H1 (cell line): ENCODE results near the gene PTH1R. TPM values are rescaled to one million over a fixed set of nuclear protein-coding genes. Genes with fewer than 3 reads are reported as not detected.

Experiments
- CTCF ChIA-PET: fragments of 300-600 bp; sonication (Branson Sonifier 250); formaldehyde crosslinking; loops from one replicate; lab custom pipeline; 2021; ENCODE audit not compliant: partially characterized antibody; lab: Charles Lee
- POLR2A ChIA-PET: fragments of 300-600 bp; sonication (Branson Sonifier 250); formaldehyde crosslinking; loops from one replicate; lab custom pipeline; 2021; ENCODE audit warnings: inconsistent platforms; ENCODE audit not compliant: partially characterized antibody; lab: Charles Lee
- DNase-seq, 2 experiments: peaks; one replicate each; pipeline versions ENCODE4 v3.0.0 to v3.0.0-alpha.2; 2010 to 2022; ENCODE audit warnings: low spot score in 2 of 2, low read depth in 1 of 2, mixed read lengths in 1 of 2
- FAIRE-seq: peaks from 2 replicates; lab custom pipeline; 2011; peaks lifted over from hg19 to GRCh38; lab: Jason Lieb, UNC
- H2AFZ ChIP-seq: 2 replicates; pipeline ENCODE4 v1.8.1; 2012; ENCODE audit warnings: low read length, inconsistent platforms
- H2AK5ac ChIP-seq: 2 replicates; pipeline ENCODE4 v1.6.1; 2013; ENCODE audit warnings: low read depth, low read length
- H2BK120ac ChIP-seq: replicated peaks from 2 replicates; pipeline ENCODE3; 2013; ENCODE audit warnings: low read depth, low read length, inconsistent platforms
- H2BK12ac ChIP-seq: 2 replicates; pipeline ENCODE4 v1.6.1; 2013; ENCODE audit warnings: low read depth, low read length
- H2BK15ac ChIP-seq: 2 replicates; pipeline ENCODE4 v1.6.1; 2013; ENCODE audit warnings: low read length
- H2BK20ac ChIP-seq: 2 replicates; pipeline ENCODE4 v1.6.1; 2013; ENCODE audit warnings: low read length
- H2BK5ac ChIP-seq: 2 replicates; pipeline ENCODE4 v1.6.1; 2013; ENCODE audit warnings: low read depth, low read length
- H3K14ac ChIP-seq: 2 replicates; pipeline ENCODE4 v1.6.1; 2013; ENCODE audit warnings: inconsistent platforms; ENCODE audit not compliant: insufficient read length
- H3K18ac ChIP-seq: 2 replicates; pipeline ENCODE4 v1.6.1; 2013; ENCODE audit warnings: low read length; ENCODE audit errors: extremely low read depth
- H3K23ac ChIP-seq: 2 replicates; pipeline ENCODE4 v1.6.1; 2013; ENCODE audit warnings: inconsistent platforms; ENCODE audit not compliant: insufficient read length
- H3K23me2 ChIP-seq: 2 replicates; pipeline ENCODE4 v1.6.1; 2013; ENCODE audit warnings: low read depth, low read length
- H3K27ac ChIP-seq: 2 replicates; pipeline ENCODE4 v1.6.1; 2011; ENCODE audit warnings: low read depth, low read length, inconsistent platforms
- H3K27me3 ChIP-seq, 4 experiments: replicated peaks in 1 of 4; 1 replicate in 1 of 4; 2 replicates in 3 of 4; pipeline versions ENCODE4 v1.6.1 to v1.8.1; 2011 to 2013; ENCODE audit warnings: low read length in 3 of 4, mild to moderate bottlenecking in 3 of 4, inconsistent platforms in 2 of 4, mixed read lengths in 2 of 4, moderate library complexity in 1 of 4; ENCODE audit not compliant: control insufficient read depth in 3 of 4, insufficient read depth in 3 of 4; ENCODE audit errors: extremely low read depth in 1 of 4
- H3K36me3 ChIP-seq, 4 experiments: 2 replicates each; pipeline versions ENCODE4 v1.6.1 to v1.8.1; 2011 to 2013; ENCODE audit warnings: mild to moderate bottlenecking in 4 of 4, low read length in 3 of 4, moderate library complexity in 2 of 4, control low read depth in 1 of 4, inconsistent platforms in 1 of 4; ENCODE audit not compliant: insufficient read depth in 4 of 4, control insufficient read depth in 2 of 4
- H3K4ac ChIP-seq: replicated peaks from 2 replicates; pipeline ENCODE3; 2013; ENCODE audit warnings: low read length, low read depth, mixed read lengths, inconsistent platforms; ENCODE audit not compliant: insufficient read length
- H3K4me1 ChIP-seq, 4 experiments: replicated peaks in 1 of 4; 1 replicate in 1 of 4; 2 replicates in 3 of 4; pipeline versions ENCODE4 v1.6.1 to v1.8.1; 2011 to 2013; ENCODE audit warnings: low read length in 3 of 4, inconsistent platforms in 2 of 4, mixed read lengths in 1 of 4; ENCODE audit not compliant: insufficient read depth in 4 of 4, control insufficient read depth in 3 of 4
- H3K4me2 ChIP-seq, 2 experiments: 2 replicates each; pipeline versions ENCODE4 v1.6.1 to v1.8.1; 2011 to 2013; ENCODE audit warnings: low read depth in 2 of 2, low read length in 2 of 2, control low read depth in 1 of 2, inconsistent platforms in 1 of 2, mild to moderate bottlenecking in 1 of 2; ENCODE audit not compliant: insufficient read depth in 1 of 2
- H3K4me3 ChIP-seq, 4 experiments: fragments of 200-600, 300-600 bp in 1 of 4; sonication (generic), shearing (Covaris generic), sonication (Bioruptor Twin) in 1 of 4; 2 replicates each; pipeline versions ENCODE4 v1.5.1 to v1.8.1; 2011 to 2016; ENCODE audit warnings: low read length in 4 of 4, low read depth in 3 of 4, control low read depth in 2 of 4, inconsistent platforms in 2 of 4, mild to moderate bottlenecking in 2 of 4, mixed read lengths in 1 of 4, moderate library complexity in 1 of 4; ENCODE audit not compliant: insufficient read depth in 2 of 4; ENCODE audit errors: extremely low read depth in 1 of 4
- H3K56ac ChIP-seq: replicated peaks from 2 replicates; pipeline ENCODE3; 2013; ENCODE audit warnings: low read depth, mild to moderate bottlenecking, mixed read lengths, low read length, inconsistent platforms; ENCODE audit not compliant: insufficient read length
- H3K79me1 ChIP-seq: 2 replicates; pipeline ENCODE4 v1.6.1; 2013; ENCODE audit warnings: low read depth, low read length, control low read depth
- H3K79me2 ChIP-seq, 2 experiments: 2 replicates each; pipeline versions ENCODE4 v1.6.1 to v1.8.1; 2012 to 2013; ENCODE audit warnings: low read length in 2 of 2, mild to moderate bottlenecking in 2 of 2, inconsistent platforms in 1 of 2; ENCODE audit not compliant: insufficient read depth in 2 of 2, control insufficient read depth in 1 of 2
- H3K9ac ChIP-seq, 4 experiments: replicated peaks in 1 of 4; 1 replicate in 1 of 4; 2 replicates in 3 of 4; pipeline versions ENCODE4 v1.6.1 to v1.8.1; 2011 to 2013; ENCODE audit warnings: low read depth in 3 of 4, low read length in 3 of 4, control low read depth in 2 of 4, mild to moderate bottlenecking in 2 of 4, moderate library complexity in 2 of 4, inconsistent platforms in 1 of 4; ENCODE audit errors: extremely low read depth in 1 of 4
- H3K9me3 ChIP-seq, 2 experiments: 2 replicates each; pipeline versions ENCODE4 v1.6.1 to v1.8.1; 2012 to 2013; ENCODE audit warnings: mild to moderate bottlenecking in 2 of 2, moderate library complexity in 2 of 2, control low read depth in 1 of 2, inconsistent platforms in 1 of 2, low read depth in 1 of 2, low read length in 1 of 2, mixed read lengths in 1 of 2; ENCODE audit not compliant: insufficient read depth in 2 of 2
- H4K20me1 ChIP-seq, 2 experiments: replicated peaks in 1 of 2; 2 replicates each; pipeline versions ENCODE3 to v1.8.1; 2011 to 2013; ENCODE audit warnings: inconsistent platforms in 2 of 2, low read length in 2 of 2, mild to moderate bottlenecking in 1 of 2; ENCODE audit not compliant: insufficient read depth in 2 of 2, control insufficient read depth in 1 of 2
- H4K5ac ChIP-seq: 2 replicates; pipeline ENCODE4 v1.6.1; 2013; ENCODE audit warnings: low read length, low read depth, mixed read lengths, inconsistent platforms; ENCODE audit not compliant: insufficient read length
- H4K8ac ChIP-seq: 2 replicates; pipeline ENCODE4 v1.8.0; 2013; ENCODE audit warnings: mild to moderate bottlenecking, moderate library complexity, low read length, inconsistent platforms; ENCODE audit not compliant: insufficient read depth; ENCODE audit errors: extremely low read depth
- H4K91ac ChIP-seq: replicated peaks from 2 replicates; pipeline ENCODE3; 2013; ENCODE audit warnings: low read length, mixed read lengths, inconsistent platforms; ENCODE audit not compliant: insufficient read length
- BCL11A ChIP-seq, 2 experiments: IDR thresholded peaks; one replicate each; pipeline ENCODE4 v1.6.1; 2011; ENCODE audit warnings: low read depth in 2 of 2, low read length in 2 of 2, mild to moderate bottlenecking in 2 of 2
- CBX5 ChIP-seq: fragments of 300-800, 300-1000 bp; sonication (generic); IDR thresholded peaks from 2 replicates; pipeline ENCODE4 v1.7.1; 2016; ENCODE audit warnings: antibody characterized with exemption, low read length, low read depth
- CBX8 ChIP-seq: fragments of 300-800, 300-1000 bp; sonication (generic); IDR thresholded peaks from 2 replicates; pipeline ENCODE4 v1.7.1; 2016; ENCODE audit warnings: low read depth, low read length, borderline replicate concordance
- GTF2F1 ChIP-seq: IDR thresholded peaks from 2 replicates; pipeline ENCODE4 v1.6.1; 2012; ENCODE audit warnings: low read depth, low read length, improper control_type of control experiment, borderline replicate concordance
- MAFK ChIP-seq: IDR thresholded peaks from 2 replicates; pipeline ENCODE4 v1.6.1; 2012; ENCODE audit warnings: low read depth, mild to moderate bottlenecking, improper control_type of control experiment, low read length
- NRF1 ChIP-seq: IDR thresholded peaks from 2 replicates; pipeline ENCODE4 v1.6.1; 2011; ENCODE audit warnings: mild to moderate bottlenecking, low read depth, low read length, improper control_type of control experiment
- POLR2A ChIP-seq, 2 experiments: IDR thresholded peaks; 1 replicate in 1 of 2; 2 replicates in 1 of 2; pipeline ENCODE4 v1.6.1; 2011; ENCODE audit warnings: low read depth in 2 of 2, low read length in 2 of 2, mild to moderate bottlenecking in 2 of 2; ENCODE audit errors: control extremely low read depth in 1 of 2
- RAD21 ChIP-seq, 2 experiments: IDR thresholded peaks in 1 of 2; conservative IDR thresholded peaks in 1 of 2; 2 replicates each; pipeline ENCODE4 v1.6.1; 2011; ENCODE audit warnings: low read depth in 2 of 2, low read length in 2 of 2, improper control_type of control experiment in 1 of 2, inconsistent platforms in 1 of 2, mild to moderate bottlenecking in 1 of 2, moderate library complexity in 1 of 2
- RBBP5 ChIP-seq: IDR thresholded peaks from 2 replicates; pipeline ENCODE4 v1.7.1; 2012; ENCODE audit warnings: low read depth, mild to moderate bottlenecking, inconsistent platforms, low read length, moderate library complexity, borderline replicate concordance
- RFX5 ChIP-seq: IDR thresholded peaks from 2 replicates; pipeline ENCODE4 v1.6.1; 2011; ENCODE audit warnings: low read depth, low read length, improper control_type of control experiment, borderline replicate concordance
- TAF1 ChIP-seq: IDR thresholded peaks from 2 replicates; pipeline ENCODE4 v1.6.1; 2011; ENCODE audit warnings: mild to moderate bottlenecking, low read depth, low read length
- WGBS, 2 experiments: shearing (Covaris generic) in 1 of 2; methylation state at CpG; one replicate each; pipeline versions ENCODE4 v1.1.6 to v1.1.7; 2013 to 2015; ENCODE audit warnings: low lambda C conversion rate in 2 of 2, mixed read lengths in 2 of 2, inconsistent platforms in 1 of 2, low coverage in 1 of 2, missing lambda C conversion rate in 1 of 2; ENCODE audit not compliant: insufficient replicate concordance in 2 of 2, insufficient coverage in 1 of 2, insufficient read length in 1 of 2; ENCODE audit errors: extremely low coverage in 1 of 2, missing lambda C conversion rate in 1 of 2; 5-methylcytosine and 5-hydroxymethylcytosine counted together
- polyA plus RNA-seq, 7 experiments: library from polyadenylated mRNA; depleted of rRNA in 3 of 7; stranded (reverse) in 5 of 7; unstranded in 2 of 7; fragments of >200 nt in 5 of 7; fragments of 200-250 nt in 2 of 7; gene quantifications; 1 replicate in 5 of 7; 2 replicates in 1 of 7; 4 replicates in 1 of 7; pipeline versions ENCODE4 v1.2.1 to v1.2.3, GENCODE V29; 2011 to 2013; ENCODE audit warnings: missing spikeins in 2 of 7, mixed read lengths in 2 of 7
- total RNA-seq: library from RNA; stranded (reverse); fragmentation: NEBNext Ultra II Directional; extraction: Animal tissue kit (Norgen Biotek cat#: 25700); gene quantifications from 2 replicates; pipeline ENCODE4 v1.2.1, GENCODE V29; 2021
- TF ChIP-seq, protein P1 (sequence below): IDR thresholded peaks from 2 replicates; pipeline ENCODE4 v1.6.1; 2012; ENCODE audit warnings: low read length, inconsistent platforms

Gene PTH1R
- total and polyA plus RNA-seq, 2 of the 8 experiments (the other 6 are each of a cell fraction or from before 2014, with no cell fraction given): 0.57 to 1.5 TPM

DNA sequence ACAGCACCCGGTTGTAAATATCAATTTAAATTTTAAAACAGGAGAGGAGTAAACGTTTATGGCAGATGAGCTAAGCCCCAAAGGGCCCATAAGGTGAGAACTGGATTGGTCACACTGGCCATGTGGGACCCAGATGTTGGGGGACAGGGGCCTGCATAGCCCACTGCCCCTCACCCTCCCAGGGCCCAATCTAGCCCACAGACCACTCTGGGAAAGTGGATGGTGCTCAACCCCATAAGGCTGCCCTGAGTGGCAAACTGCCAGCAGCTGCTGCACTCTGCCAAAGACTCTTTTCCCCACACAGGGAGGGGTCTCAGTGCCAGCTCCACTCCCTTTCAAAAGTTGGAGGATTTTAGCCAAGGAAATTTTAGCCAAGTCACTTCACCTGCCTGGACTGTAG is 56.6 kb downstream of the PTH1R start:
- Histone ChIP-seq H4K5ac (no peak overlapping the region), H4K91ac (no peak overlapping the region), H3K4me2 (no peak overlapping the region), H3K4me3 (no peak overlapping the region), H3K4me1 (peaks cover 4 to 14% (median 10%) of the 10 kb centered on the region in 4 experiments; a peak in 6 of 7 replicates), H3K79me2 (peaks cover 0 to 47% of the 10 kb centered on the region in 2 experiments; a peak in 1 of 4 replicates), H3K56ac (no peak overlapping the region), H3K27ac (no peak overlapping the region), H2BK5ac (no peak overlapping the region), H4K8ac (no peak overlapping the region), H3K23ac (no peak overlapping the region), H3K27me3 (no peaks in the 10 kb centered on the region), H3K4ac (no peak overlapping the region), H2BK15ac (no peak overlapping the region), H2BK120ac (no peak overlapping the region), H3K14ac (no peak overlapping the region), H3K79me1 (peaks cover 21% of the 10 kb centered on the region), H3K9ac (no peak overlapping the region), H2BK12ac (no peak overlapping the region), H4K20me1 (peaks cover 14 to 25% of the 10 kb centered on the region in 2 experiments), H2AFZ (no peak overlapping the region), H2BK20ac (no peak overlapping the region), H3K9me3 (no peaks in the 10 kb centered on the region), H3K36me3 (peaks cover 0 to 15% (median 1%) of the 10 kb centered on the region in 4 experiments; a peak in 6 of 8 replicates), H3K18ac (no peak overlapping the region), H3K23me2 (no peaks in the 10 kb centered on the region), H2AK5ac (no peak overlapping the region)
- FAIRE-seq: no peak
- POLR2A ChIA-PET: interaction anchor here (1.2 to 1.7 kb wide), 2 partner anchors 8 to 48 kb away, joined by 4 to 5 read pairs; no protein-coding TSS in a partner anchor
- 86% methylated on average over 2 of the region's 2 CpGs; no CpG with 5 or more reads in 1 of the 2 experiments for WGBS, 2 experiments
- DNase-seq: no peak
- CTCF ChIA-PET: interaction anchor here (0.6 to 11.0 kb wide), 6 partner anchors 12 to 84 kb away, joined by 3 to 99 read pairs (median 6); no protein-coding TSS in a partner anchor
- TF ChIP-seq POLR2A (IDR thresholded peaks at IDR 0.05; ENCODE audit: control extremely low read depth in 1 of 2, low read depth in 2 of 2, low read length in 2 of 2): no peak
- no peak for TF ChIP-seq TAF1
- TF ChIP-seq RBBP5: no peak
- TF ChIP-seq GTF2F1: no peak
- no peak for TF ChIP-seq RAD21 (IDR thresholded peaks at IDR 0.05 in 1 of 2, conservative IDR thresholded peaks at IDR 0.05 in 1 of 2; ENCODE audit: low read depth in 2 of 2, low read length in 2 of 2)
- no peak for TF ChIP-seq RFX5
- no peak for TF ChIP-seq BCL11A (IDR thresholded peaks at IDR 0.05; ENCODE audit: low read depth in 2 of 2, low read length in 2 of 2)
- TF ChIP-seq MAFK: no peak
- TF ChIP-seq, protein P1, sequence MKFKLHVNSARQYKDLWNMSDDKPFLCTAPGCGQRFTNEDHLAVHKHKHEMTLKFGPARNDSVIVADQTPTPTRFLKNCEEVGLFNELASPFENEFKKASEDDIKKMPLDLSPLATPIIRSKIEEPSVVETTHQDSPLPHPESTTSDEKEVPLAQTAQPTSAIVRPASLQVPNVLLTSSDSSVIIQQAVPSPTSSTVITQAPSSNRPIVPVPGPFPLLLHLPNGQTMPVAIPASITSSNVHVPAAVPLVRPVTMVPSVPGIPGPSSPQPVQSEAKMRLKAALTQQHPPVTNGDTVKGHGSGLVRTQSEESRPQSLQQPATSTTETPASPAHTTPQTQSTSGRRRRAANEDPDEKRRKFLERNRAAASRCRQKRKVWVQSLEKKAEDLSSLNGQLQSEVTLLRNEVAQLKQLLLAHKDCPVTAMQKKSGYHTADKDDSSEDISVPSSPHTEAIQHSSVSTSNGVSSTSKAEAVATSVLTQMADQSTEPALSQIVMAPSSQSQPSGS: no peak
- no peak for TF ChIP-seq CBX8
- TF ChIP-seq CBX5: no peak
- no peak for TF ChIP-seq NRF1
